ENCODE data around the gene DYTN. TPM values are rescaled to one million over a fixed set of nuclear protein-coding genes. Genes with fewer than 3 reads are reported as not detected.

Gene DYTN
- total and polyA plus RNA-seq, 2 donors (not counting 1 experiment from before 2014, with no cell fraction given) = not detected

DNA sequence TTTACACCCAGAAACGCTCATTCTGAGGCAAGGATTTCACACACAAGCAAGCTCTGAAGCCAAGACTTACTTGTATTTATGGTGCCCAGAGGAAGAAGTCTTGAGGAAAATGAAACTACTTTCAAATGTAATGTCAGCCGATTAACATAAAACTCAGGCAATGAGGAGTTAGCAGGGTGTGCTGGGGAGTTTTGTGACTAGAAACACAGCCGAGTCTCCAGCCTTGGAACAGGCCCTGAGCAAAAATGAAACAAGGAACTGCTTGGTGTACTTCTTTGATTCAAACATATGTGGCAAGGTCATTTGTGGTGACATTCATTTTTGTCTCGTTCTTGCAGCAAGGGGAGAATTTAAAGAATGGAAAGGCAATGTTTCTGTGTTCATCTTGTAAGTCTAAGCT lies 4.5 kb downstream of the DYTN start:
- H3K4me2 ChIP-seq (ENCODE audit: extremely low read depth, insufficient read depth, low read length) = no peak overlapping the region
- no peaks in the 10 kb centered on the region for H3K27me3 ChIP-seq (ENCODE audit: control insufficient read depth, insufficient read depth, low read length)
- no peak overlapping the region for H2AFZ ChIP-seq (ENCODE audit: low read length)
- TF ChIP-seq, protein P1, sequence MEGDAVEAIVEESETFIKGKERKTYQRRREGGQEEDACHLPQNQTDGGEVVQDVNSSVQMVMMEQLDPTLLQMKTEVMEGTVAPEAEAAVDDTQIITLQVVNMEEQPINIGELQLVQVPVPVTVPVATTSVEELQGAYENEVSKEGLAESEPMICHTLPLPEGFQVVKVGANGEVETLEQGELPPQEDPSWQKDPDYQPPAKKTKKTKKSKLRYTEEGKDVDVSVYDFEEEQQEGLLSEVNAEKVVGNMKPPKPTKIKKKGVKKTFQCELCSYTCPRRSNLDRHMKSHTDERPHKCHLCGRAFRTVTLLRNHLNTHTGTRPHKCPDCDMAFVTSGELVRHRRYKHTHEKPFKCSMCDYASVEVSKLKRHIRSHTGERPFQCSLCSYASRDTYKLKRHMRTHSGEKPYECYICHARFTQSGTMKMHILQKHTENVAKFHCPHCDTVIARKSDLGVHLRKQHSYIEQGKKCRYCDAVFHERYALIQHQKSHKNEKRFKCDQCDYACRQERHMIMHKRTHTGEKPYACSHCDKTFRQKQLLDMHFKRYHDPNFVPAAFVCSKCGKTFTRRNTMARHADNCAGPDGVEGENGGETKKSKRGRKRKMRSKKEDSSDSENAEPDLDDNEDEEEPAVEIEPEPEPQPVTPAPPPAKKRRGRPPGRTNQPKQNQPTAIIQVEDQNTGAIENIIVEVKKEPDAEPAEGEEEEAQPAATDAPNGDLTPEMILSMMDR (conservative IDR thresholded peaks at IDR 0.05 in 1 of 2, IDR thresholded peaks at IDR 0.05 in 1 of 2; ENCODE audit: low read depth in 1 of 2, low read length in 2 of 2) = no peak
- no peak for TF ChIP-seq EZH2 (IDR thresholded peaks at IDR 0.05; ENCODE audit: low read length, missing control alignments)
- H3K79me2 ChIP-seq (ENCODE audit: control insufficient read depth, insufficient read depth, low read length) = no peaks in the 10 kb centered on the region
- no peak for DNase-seq (ENCODE audit: low read depth in 2 of 2)
- H3K27ac ChIP-seq (ENCODE audit: insufficient read depth, low read length) = no peak overlapping the region
- no peak overlapping the region for H3K9ac ChIP-seq (ENCODE audit: insufficient read depth, low read length)
- H4K20me1 ChIP-seq (ENCODE audit: control insufficient read depth, extremely low read depth, insufficient read depth, low read length) = no peaks in the 10 kb centered on the region
- H3K4me3 ChIP-seq (replicated peaks in 1 of 4; ENCODE audit: control extremely low read depth in 1 of 4, insufficient read depth in 1 of 4, low read depth in 3 of 4, low read length in 4 of 4) = no peak overlapping the region
- H3K9me3 ChIP-seq (ENCODE audit: control insufficient read depth, insufficient read depth, low read depth, low read length) = no peaks in the 10 kb centered on the region
- H3K36me3 ChIP-seq (ENCODE audit: control insufficient read depth, insufficient read depth, low read length) = no peaks in the 10 kb centered on the region
- no peaks in the 10 kb centered on the region for H3K4me1 ChIP-seq (ENCODE audit: control insufficient read depth, extremely low read depth, insufficient read depth, low read length)

DNA sequence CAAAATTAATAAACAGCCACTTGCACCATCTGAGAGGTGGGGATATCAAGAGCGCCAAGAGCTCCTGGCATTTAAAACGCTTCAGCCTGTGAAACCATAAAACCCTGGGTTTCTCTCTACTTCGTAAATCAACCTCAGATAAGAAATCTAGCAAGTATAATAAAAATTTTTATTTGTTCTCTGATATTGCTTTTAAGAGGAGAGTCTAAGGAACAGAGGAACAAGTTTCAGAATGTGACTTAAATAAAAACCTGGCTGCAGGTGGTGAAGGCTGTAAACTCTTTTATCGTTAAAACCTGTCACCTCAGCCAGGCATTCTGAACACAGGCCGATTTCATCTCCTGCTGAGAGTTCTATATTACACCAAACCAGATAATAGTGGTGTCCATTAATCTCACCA lies 9.9 kb downstream of the DYTN start:
- no peak for TF ChIP-seq EZH2 (IDR thresholded peaks at IDR 0.05; ENCODE audit: low read length, missing control alignments)
- TF ChIP-seq, protein P1 (conservative IDR thresholded peaks at IDR 0.05 in 1 of 2, IDR thresholded peaks at IDR 0.05 in 1 of 2; ENCODE audit: low read depth in 1 of 2, low read length in 2 of 2) = no peak
- H3K4me3 ChIP-seq (replicated peaks in 1 of 4; ENCODE audit: control extremely low read depth in 1 of 4, insufficient read depth in 1 of 4, low read depth in 3 of 4, low read length in 4 of 4) = no peak overlapping the region
- H3K27ac ChIP-seq (ENCODE audit: insufficient read depth, low read length) = no peak overlapping the region
- H3K9ac ChIP-seq (ENCODE audit: insufficient read depth, low read length) = no peak overlapping the region
- H3K36me3 ChIP-seq (ENCODE audit: control insufficient read depth, insufficient read depth, low read length) = no peaks in the 10 kb centered on the region
- H2AFZ ChIP-seq (ENCODE audit: low read length) = no peak overlapping the region
- H3K27me3 ChIP-seq (ENCODE audit: control insufficient read depth, insufficient read depth, low read length) = no peaks in the 10 kb centered on the region
- no peak overlapping the region for H3K4me2 ChIP-seq (ENCODE audit: extremely low read depth, insufficient read depth, low read length)
- H4K20me1 ChIP-seq (ENCODE audit: control insufficient read depth, extremely low read depth, insufficient read depth, low read length) = no peaks in the 10 kb centered on the region
- DNase-seq (ENCODE audit: low read depth in 2 of 2) = no peak
- H3K9me3 ChIP-seq (ENCODE audit: control insufficient read depth, insufficient read depth, low read depth, low read length) = no peaks in the 10 kb centered on the region
- H3K4me1 ChIP-seq (ENCODE audit: control insufficient read depth, extremely low read depth, insufficient read depth, low read length) = no peaks in the 10 kb centered on the region
- no peaks in the 10 kb centered on the region for H3K79me2 ChIP-seq (ENCODE audit: control insufficient read depth, insufficient read depth, low read length)

DNA sequence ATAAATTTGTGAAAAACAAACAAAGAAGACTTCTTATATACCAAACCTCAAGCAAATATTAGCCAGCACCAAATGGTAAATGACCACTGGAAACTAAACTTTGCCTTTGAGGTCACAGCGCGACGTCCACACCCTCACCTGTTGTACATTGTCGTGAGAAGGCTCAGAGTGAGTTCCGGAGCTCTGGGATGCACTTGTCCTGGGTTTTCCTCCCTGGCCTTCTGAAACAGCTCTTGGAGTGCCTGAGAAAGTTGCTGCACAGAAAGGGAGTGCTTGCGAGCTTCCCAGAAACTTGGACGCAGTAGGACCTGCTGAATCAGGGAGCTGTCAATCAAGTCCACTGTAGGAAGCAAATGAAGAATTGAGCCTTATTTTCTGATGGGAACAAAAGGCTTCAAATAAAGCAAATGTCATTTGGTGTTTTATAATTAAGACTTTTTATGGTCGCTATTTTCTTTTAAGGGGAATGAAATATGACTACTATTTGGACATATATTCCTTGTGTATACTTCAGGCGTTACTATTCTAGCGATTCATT lies 11.0 kb downstream of the DYTN start:
- TF ChIP-seq, protein P1 (conservative IDR thresholded peaks at IDR 0.05 in 1 of 2, IDR thresholded peaks at IDR 0.05 in 1 of 2; ENCODE audit: low read depth in 1 of 2, low read length in 2 of 2) = no peak
- no peak for TF ChIP-seq EZH2 (IDR thresholded peaks at IDR 0.05; ENCODE audit: low read length, missing control alignments)
- H4K20me1 ChIP-seq (ENCODE audit: control insufficient read depth, extremely low read depth, insufficient read depth, low read length) = no peaks in the 10 kb centered on the region
- no peaks in the 10 kb centered on the region for H3K9me3 ChIP-seq (ENCODE audit: control insufficient read depth, insufficient read depth, low read depth, low read length)
- no peaks in the 10 kb centered on the region for H3K79me2 ChIP-seq (ENCODE audit: control insufficient read depth, insufficient read depth, low read length)
- DNase-seq (ENCODE audit: low read depth in 2 of 2) = no peak
- H3K27me3 ChIP-seq (ENCODE audit: control insufficient read depth, insufficient read depth, low read length) = no peaks in the 10 kb centered on the region
- H2AFZ ChIP-seq (ENCODE audit: low read length) = no peak overlapping the region
- no peak overlapping the region for H3K4me3 ChIP-seq (replicated peaks in 1 of 4; ENCODE audit: control extremely low read depth in 1 of 4, insufficient read depth in 1 of 4, low read depth in 3 of 4, low read length in 4 of 4)
- H3K36me3 ChIP-seq (ENCODE audit: control insufficient read depth, insufficient read depth, low read length) = no peaks in the 10 kb centered on the region
- H3K9ac ChIP-seq (ENCODE audit: insufficient read depth, low read length) = no peak overlapping the region
- no peak overlapping the region for H3K4me2 ChIP-seq (ENCODE audit: extremely low read depth, insufficient read depth, low read length)
- no peaks in the 10 kb centered on the region for H3K4me1 ChIP-seq (ENCODE audit: control insufficient read depth, extremely low read depth, insufficient read depth, low read length)
- H3K27ac ChIP-seq (ENCODE audit: insufficient read depth, low read length) = no peak overlapping the region
